Gastroesophageal sphincter (tissue), 3 donors: ENCODE measurements around the gene GRM8.

ENCODE experiments used
- EP300 ChIP-seq: sonication (generic); formaldehyde crosslinking; IDR thresholded peaks from one replicate; pipeline ENCODE4 v1.6.1; 2017; ENCODE audit warnings: antibody characterized with exemption, mild to moderate bottlenecking
- POLR2A ChIP-seq, 2 donors: fragments of 450-650 bp; IDR thresholded peaks; one replicate each; pipeline ENCODE4 v1.6.1; 2017; ENCODE audit warnings: antibody characterized with exemption in 2 of 2, mild to moderate bottlenecking in 2 of 2, moderate library complexity in 1 of 2
- POLR2AphosphoS5 ChIP-seq: sonication (generic); formaldehyde crosslinking; IDR thresholded peaks from one replicate; pipeline ENCODE4 v1.6.1; 2017; ENCODE audit warnings: antibody characterized with exemption
- TF ChIP-seq, protein P1 (sequence below), 4 experiments: fragments of 200-600 bp in 2 of 4; fragments of 450-650 bp in 2 of 4; sonication (generic) in 1 of 4; IDR thresholded peaks; one replicate each; pipeline ENCODE4 v1.5.1; 2017 to 2019; ENCODE audit warnings: antibody characterized with exemption in 4 of 4, mild to moderate bottlenecking in 2 of 4, moderate library complexity in 2 of 4

DNA sequence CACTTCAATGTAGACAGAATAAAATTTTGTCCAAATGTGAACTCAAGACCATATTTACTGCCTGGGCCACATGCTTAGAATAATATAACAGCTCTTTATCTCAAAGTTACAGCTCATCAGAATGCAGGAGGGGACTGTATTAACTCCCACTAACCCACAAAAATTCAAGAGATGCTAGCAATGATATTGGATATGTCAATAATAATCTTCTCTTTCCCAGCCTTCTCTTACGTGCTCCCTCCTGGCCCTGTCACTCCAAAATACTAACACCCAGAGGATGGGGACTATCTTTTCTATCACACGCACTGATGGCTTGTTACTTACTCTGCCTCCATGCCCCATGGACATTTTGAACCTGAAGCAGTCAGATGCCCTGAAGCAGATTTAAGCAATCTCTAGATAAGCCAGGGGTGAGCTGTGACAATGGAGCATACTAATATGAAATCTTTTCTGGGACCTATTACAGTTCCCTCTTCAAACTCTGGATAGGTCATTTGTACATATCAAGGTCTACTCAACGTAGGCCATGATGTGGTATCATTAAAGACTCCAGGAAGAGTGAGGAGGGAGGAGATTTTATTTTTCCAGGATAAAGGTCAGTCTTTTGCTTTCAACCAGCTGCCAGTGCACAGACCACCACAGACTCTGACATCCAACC is 803.0 kb downstream of the GRM8 start:
- TF ChIP-seq, protein P1, sequence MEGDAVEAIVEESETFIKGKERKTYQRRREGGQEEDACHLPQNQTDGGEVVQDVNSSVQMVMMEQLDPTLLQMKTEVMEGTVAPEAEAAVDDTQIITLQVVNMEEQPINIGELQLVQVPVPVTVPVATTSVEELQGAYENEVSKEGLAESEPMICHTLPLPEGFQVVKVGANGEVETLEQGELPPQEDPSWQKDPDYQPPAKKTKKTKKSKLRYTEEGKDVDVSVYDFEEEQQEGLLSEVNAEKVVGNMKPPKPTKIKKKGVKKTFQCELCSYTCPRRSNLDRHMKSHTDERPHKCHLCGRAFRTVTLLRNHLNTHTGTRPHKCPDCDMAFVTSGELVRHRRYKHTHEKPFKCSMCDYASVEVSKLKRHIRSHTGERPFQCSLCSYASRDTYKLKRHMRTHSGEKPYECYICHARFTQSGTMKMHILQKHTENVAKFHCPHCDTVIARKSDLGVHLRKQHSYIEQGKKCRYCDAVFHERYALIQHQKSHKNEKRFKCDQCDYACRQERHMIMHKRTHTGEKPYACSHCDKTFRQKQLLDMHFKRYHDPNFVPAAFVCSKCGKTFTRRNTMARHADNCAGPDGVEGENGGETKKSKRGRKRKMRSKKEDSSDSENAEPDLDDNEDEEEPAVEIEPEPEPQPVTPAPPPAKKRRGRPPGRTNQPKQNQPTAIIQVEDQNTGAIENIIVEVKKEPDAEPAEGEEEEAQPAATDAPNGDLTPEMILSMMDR (IDR thresholded peaks at IDR 0.05), result no peak
- TF ChIP-seq POLR2A (IDR thresholded peaks at IDR 0.05) (no peak), EP300 (no peak), POLR2AphosphoS5 (no peak)
